HepG2 (cell line): Measurements from ENCODE around the gene KANSL1. TPM values are rescaled to one million over a fixed set of nuclear protein-coding genes. Genes with fewer than 3 reads are reported as not detected.
A peak's percentile ranks its signal among the peaks of the same experiment; 100 is the strongest.

Source experiments
- CREB1 ChIP-seq, 2 experiments: fragments of 450-650 bp in 1 of 2; IDR thresholded peaks; 2 replicates each; pipeline ENCODE4 v1.6.1; 2016 to 2017; ENCODE audit warnings: control low read depth in 1 of 2, mild to moderate bottlenecking in 1 of 2, missing compliant biosample characterization in 1 of 2, missing genetic modification characterization in 1 of 2
- FOSL1 ChIP-seq: sonication (generic); formaldehyde crosslinking; IDR thresholded peaks from 2 replicates; pipeline ENCODE4 v1.9.0; 2021; ENCODE audit warnings: missing genetic modification reagents, borderline replicate concordance
- HOXA5 ChIP-seq: sonication (generic); formaldehyde crosslinking; IDR thresholded peaks from 2 replicates; pipeline ENCODE4 v1.4.0; 2020; ENCODE audit warnings: missing genetic modification reagents
- HOXA7 ChIP-seq: sonication (generic); formaldehyde crosslinking; IDR thresholded peaks from 2 replicates; pipeline ENCODE4 v1.8.1; 2022; ENCODE audit warnings: mild to moderate bottlenecking, missing genetic modification reagents, moderate library complexity
- HOXD1 ChIP-seq: sonication (generic); formaldehyde crosslinking; IDR thresholded peaks from 2 replicates; pipeline ENCODE4 v1.5.0; 2020; ENCODE audit warnings: missing genetic modification reagents
- KDM1A ChIP-seq: IDR thresholded peaks from 2 replicates; pipeline ENCODE4 v1.6.1; 2016; ENCODE audit warnings: missing compliant biosample characterization
- NAIF1 ChIP-seq: sonication (generic); formaldehyde crosslinking; IDR thresholded peaks from 2 replicates; pipeline ENCODE4 v1.5.0; 2020; ENCODE audit warnings: mild to moderate bottlenecking, missing genetic modification reagents, borderline replicate concordance
- REST ChIP-seq, 2 experiments: IDR thresholded peaks; 2 replicates each; pipeline ENCODE4 v1.6.1; 2011 to 2012; ENCODE audit warnings: low read length in 2 of 2, borderline replicate concordance in 1 of 2, low read depth in 1 of 2, mild to moderate bottlenecking in 1 of 2, moderate library complexity in 1 of 2
- SKI ChIP-seq: fragments of 450-650 bp; IDR thresholded peaks from one replicate; pipeline ENCODE4 v1.6.1; 2018; ENCODE audit warnings: mild to moderate bottlenecking; ENCODE audit not compliant: partially characterized antibody
- TEAD3 ChIP-seq: optimal IDR thresholded peaks from 2 replicates; pipeline ENCODE3; 2016; ENCODE audit warnings: borderline replicate concordance
- UBTF ChIP-seq: sonication (generic); formaldehyde crosslinking; IDR thresholded peaks from 2 replicates; pipeline ENCODE4 v1.4.0; 2020; ENCODE audit warnings: mild to moderate bottlenecking, missing genetic modification reagents
- ZBTB8A ChIP-seq: sonication (generic); formaldehyde crosslinking; IDR thresholded peaks from 2 replicates; pipeline ENCODE4 v1.4.0; 2020; ENCODE audit warnings: mild to moderate bottlenecking, low read depth, missing genetic modification reagents, borderline replicate concordance
- ZIK1 ChIP-seq: sonication (generic); formaldehyde crosslinking; IDR thresholded peaks from 2 replicates; pipeline ENCODE4 v1.5.0; 2020; ENCODE audit warnings: mild to moderate bottlenecking, low read depth, missing genetic modification reagents, borderline replicate concordance
- ZNF382 ChIP-seq: sonication (generic); formaldehyde crosslinking; IDR thresholded peaks from 2 replicates; pipeline ENCODE4 v1.5.0; 2020; ENCODE audit warnings: missing genetic modification reagents, mild to moderate bottlenecking, borderline replicate concordance
- ZNF563 ChIP-seq: sonication (generic); formaldehyde crosslinking; IDR thresholded peaks from 2 replicates; pipeline ENCODE4 v1.8.0; 2022; ENCODE audit warnings: mild to moderate bottlenecking, moderate library complexity, missing genetic modification reagents
- ZNF674 ChIP-seq: sonication (generic); formaldehyde crosslinking; IDR thresholded peaks from 2 replicates; pipeline ENCODE4 v1.5.0; 2020; ENCODE audit warnings: low read depth, mild to moderate bottlenecking, missing genetic modification reagents
- ZNF883 ChIP-seq: sonication (generic); formaldehyde crosslinking; IDR thresholded peaks from 2 replicates; pipeline ENCODE4 v1.5.1; 2020; ENCODE audit warnings: mild to moderate bottlenecking, missing genetic modification reagents; ENCODE audit errors: not compliant biosample characterization
- polyA plus RNA-seq, 8 experiments: library from polyadenylated mRNA; depleted of rRNA in 3 of 8; stranded (reverse) in 7 of 8; unstranded in 1 of 8; fragments of >200 nt; fragmentation: Illumina TruSeq in 4 of 8; extraction: Trizol in 4 of 8; gene quantifications; 2 replicates each; pipeline versions ENCODE4 v1.2.1 to v1.2.3, GENCODE V29; 2011 to 2016; ENCODE audit warnings: low read depth in 4 of 8, missing spikeins in 1 of 8, mixed read lengths in 1 of 8; ENCODE audit not compliant: insufficient read depth in 1 of 8
- total RNA-seq, 5 experiments: library from RNA; depleted of rRNA; stranded (reverse); fragments of >200 nt; fragmentation: Illumina TruSeq; extraction: Trizol; gene quantifications; 2 replicates each; pipeline ENCODE4 v1.2.3, GENCODE V29; 2016; ENCODE audit warnings: low read depth in 1 of 5
- TF ChIP-seq, protein P1 (sequence below): sonication (generic); formaldehyde crosslinking; IDR thresholded peaks from 2 replicates; pipeline ENCODE4 v1.8.0; 2022; ENCODE audit warnings: missing genetic modification reagents, mild to moderate bottlenecking, moderate library complexity, borderline replicate concordance
- TF ChIP-seq, protein P2 (sequence below): sonication (generic); formaldehyde crosslinking; IDR thresholded peaks from 2 replicates; pipeline ENCODE4 v1.4.0; 2020; ENCODE audit warnings: missing genetic modification reagents, borderline replicate concordance

The KANSL1 gene
- total and polyA plus RNA-seq, 2 of the 13 experiments (the other 11 are each of a cell fraction or from before 2014, with no cell fraction given) = 24.0 to 59.6 TPM

DNA sequence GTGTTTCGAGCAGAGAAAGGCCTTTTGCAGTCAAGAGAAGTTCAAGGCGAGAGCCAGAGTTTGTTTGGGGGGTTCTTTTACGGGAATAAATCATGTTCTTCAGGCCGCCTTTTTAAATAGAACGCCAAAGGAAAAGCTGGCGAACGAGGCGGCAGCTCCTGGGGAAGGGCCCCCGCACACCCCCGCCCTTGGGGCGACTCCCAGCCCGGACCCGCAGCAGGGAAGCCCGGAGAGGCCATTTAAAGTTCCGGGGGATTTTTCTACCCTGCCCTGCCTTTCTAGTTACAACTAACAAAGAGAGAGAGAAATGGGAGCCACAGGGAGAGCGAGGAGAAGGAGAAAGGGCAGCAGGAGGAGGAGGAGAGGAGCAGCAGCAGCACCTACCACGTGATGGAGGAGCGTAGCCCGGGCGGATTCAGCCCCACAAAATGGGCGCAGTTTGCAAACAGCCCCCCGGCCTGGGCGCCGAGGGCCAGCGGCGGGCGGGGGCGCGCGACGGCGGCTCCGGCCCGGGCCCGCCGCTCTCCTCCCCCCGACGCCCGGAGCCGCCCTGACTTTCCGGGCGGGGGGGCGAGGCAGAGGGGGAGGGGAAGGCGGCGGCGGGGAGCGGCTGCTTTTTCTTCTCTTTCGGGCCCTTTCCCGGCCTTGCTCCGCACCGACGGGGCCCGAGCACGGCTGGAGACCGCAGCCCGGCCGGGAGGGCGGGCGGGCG lies 634 bp downstream of the KANSL1 start (continued):
- TF ChIP-seq REST (IDR thresholded peaks at IDR 0.05; ENCODE audit: borderline replicate concordance in 1 of 2, low read depth in 1 of 2, low read length in 2 of 2) (no peak), ZNF674 (CRISPR knock-in tag) (no peak), ZNF563 (CRISPR knock-in tag) (no peak; the same call in 1 of the 2 replicates), SKI (peak; percentile 11), TEAD3 (CRISPR knock-in tag) (no peak), HOXA7 (CRISPR knock-in tag) (no peak), CREB1 (IDR thresholded peaks at IDR 0.05) (no peak), CREB1 (CRISPR knock-in tag; IDR thresholded peaks at IDR 0.05) (no peak), KDM1A (CRISPR knock-in tag) (no peak), FOSL1 (CRISPR knock-in tag) (no peak), ZNF382 (CRISPR knock-in tag) (no peak), HOXD1 (CRISPR knock-in tag) (no peak), UBTF (no peak), HOXA5 (CRISPR knock-in tag) (peak; percentile 31), NAIF1 (CRISPR knock-in tag) (0 out of 2 replicates have a peak, but pooled peaks have one; percentile 4), ZBTB8A (peak; percentile 88), ZNF883 (CRISPR knock-in tag) (no peak), ZIK1 (no peak)
- TF ChIP-seq, protein P1, sequence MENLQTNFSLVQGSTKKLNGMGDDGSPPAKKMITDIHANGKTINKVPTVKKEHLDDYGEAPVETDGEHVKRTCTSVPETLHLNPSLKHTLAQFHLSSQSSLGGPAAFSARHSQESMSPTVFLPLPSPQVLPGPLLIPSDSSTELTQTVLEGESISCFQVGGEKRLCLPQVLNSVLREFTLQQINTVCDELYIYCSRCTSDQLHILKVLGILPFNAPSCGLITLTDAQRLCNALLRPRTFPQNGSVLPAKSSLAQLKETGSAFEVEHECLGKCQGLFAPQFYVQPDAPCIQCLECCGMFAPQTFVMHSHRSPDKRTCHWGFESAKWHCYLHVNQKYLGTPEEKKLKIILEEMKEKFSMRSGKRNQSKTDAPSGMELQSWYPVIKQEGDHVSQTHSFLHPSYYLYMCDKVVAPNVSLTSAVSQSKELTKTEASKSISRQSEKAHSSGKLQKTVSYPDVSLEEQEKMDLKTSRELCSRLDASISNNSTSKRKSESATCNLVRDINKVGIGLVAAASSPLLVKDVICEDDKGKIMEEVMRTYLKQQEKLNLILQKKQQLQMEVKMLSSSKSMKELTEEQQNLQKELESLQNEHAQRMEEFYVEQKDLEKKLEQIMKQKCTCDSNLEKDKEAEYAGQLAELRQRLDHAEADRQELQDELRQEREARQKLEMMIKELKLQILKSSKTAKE = no peak
- TF ChIP-seq, protein P2, sequence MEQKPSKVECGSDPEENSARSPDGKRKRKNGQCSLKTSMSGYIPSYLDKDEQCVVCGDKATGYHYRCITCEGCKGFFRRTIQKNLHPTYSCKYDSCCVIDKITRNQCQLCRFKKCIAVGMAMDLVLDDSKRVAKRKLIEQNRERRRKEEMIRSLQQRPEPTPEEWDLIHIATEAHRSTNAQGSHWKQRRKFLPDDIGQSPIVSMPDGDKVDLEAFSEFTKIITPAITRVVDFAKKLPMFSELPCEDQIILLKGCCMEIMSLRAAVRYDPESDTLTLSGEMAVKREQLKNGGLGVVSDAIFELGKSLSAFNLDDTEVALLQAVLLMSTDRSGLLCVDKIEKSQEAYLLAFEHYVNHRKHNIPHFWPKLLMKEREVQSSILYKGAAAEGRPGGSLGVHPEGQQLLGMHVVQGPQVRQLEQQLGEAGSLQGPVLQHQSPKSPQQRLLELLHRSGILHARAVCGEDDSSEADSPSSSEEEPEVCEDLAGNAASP (CRISPR knock-in tag) = no peak
